Hepatic stellate cell (primary cell): Measurements from ENCODE around the gene IL18.
"Not testable (repeated sequence)": the region's sequence is repeated elsewhere in the genome, so short reads cannot be mapped to it uniquely, and the experiment has no call there.

Experiments used
- DNase-seq: peaks from one replicate; pipeline ENCODE4 v3.0.0; 2011; ENCODE audit warnings: low spot score

The IL18 gene

DNA sequence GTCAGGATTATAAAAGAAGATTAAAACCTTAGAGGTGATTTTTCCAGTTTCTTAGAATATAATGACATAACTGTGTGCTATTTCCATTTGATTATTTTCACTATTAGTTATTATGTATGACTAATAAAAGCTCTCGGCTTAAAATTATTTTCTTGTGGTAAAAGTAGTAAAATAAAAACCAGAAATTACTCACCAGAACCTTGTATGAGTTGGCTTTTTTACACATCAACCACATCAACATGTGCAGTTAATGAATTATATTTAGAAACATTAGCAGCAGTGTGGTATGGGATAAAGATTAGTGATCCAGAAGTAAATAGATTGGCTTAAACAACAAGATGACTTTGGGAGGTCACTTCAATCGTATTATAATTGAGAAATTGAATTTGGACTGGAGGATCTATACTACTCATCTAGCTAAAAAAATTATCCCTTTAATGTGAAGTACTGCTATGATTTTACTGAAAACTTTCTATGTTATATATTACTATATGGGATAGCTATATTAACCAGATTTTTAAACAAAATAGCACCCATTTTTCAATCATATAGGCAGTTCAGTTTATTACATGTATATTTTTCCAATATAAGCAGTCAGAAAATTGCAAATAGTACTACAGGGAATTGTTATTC lies 8.6 kb upstream of the IL18 start:
- peak; percentile 27 for DNase-seq

DNA sequence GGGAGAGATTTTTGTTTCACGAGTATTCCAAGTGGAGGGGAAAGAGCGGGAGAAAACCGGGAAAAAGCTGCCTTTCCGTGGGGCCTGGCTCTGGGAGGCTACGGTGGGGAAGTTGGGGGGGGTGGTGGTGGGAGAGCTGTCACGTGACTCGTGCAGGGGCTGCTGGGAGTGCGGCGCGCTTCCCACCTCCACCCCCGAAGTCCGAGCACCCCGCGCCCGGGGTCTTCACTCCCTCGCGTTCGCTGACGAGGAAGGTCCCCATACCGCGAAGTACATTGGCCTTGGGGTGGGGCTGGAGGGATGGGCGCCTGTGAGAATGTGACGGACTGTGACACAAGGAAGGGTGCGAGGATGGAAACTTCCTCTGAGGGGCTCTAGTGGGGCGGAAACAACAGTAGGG lies 3.3 kb upstream of the IL18 start, which contains the start of gene TEX12:
TSS of gene TEX12 (plus strand) at position 228 of the 400 bp plus-strand sequence. CDS start 1,897 bp downstream, outside the sequence.
- no peak for DNase-seq

DNA sequence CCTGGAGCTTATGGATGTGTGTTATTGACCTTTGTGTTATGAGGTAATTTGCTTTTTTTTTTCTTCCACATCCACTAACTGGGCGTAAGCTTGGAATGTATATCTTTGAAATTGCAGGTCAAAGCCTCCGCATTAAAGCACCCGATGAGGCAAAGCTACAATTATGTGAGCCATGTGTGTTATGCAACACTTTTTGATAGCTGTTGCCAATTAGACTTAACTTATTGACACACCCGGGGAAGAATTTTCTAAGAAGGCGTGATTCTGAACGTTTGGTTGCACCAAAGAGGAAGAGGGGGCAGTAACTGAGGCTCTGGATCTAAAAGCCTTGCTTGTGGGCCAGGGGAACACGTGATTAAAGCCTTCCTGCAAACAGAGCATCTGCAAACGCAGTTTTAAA lies 2.7 kb upstream of the IL18 start:
- DNase-seq = no peak

DNA sequence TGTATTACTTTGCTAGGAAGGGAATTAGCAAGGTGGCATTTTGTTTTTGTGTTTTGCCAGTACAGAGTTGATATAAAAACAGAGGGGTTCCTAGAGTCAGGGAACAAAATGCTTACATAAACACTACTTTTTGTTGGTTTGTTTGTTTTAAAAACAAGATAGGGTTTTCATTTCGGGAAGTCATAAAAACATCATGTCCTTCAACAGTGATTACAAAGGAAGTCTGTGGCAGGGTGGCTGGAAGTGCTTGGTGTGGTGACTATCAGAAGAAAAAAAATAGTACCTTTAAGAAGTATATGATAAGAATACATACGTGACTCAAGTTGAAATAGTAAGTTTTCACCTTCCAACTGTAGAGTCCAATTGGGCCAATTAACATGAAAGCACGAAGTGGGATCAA lies 1.2 kb upstream of the IL18 start:
- DNase-seq = no peak

DNA sequence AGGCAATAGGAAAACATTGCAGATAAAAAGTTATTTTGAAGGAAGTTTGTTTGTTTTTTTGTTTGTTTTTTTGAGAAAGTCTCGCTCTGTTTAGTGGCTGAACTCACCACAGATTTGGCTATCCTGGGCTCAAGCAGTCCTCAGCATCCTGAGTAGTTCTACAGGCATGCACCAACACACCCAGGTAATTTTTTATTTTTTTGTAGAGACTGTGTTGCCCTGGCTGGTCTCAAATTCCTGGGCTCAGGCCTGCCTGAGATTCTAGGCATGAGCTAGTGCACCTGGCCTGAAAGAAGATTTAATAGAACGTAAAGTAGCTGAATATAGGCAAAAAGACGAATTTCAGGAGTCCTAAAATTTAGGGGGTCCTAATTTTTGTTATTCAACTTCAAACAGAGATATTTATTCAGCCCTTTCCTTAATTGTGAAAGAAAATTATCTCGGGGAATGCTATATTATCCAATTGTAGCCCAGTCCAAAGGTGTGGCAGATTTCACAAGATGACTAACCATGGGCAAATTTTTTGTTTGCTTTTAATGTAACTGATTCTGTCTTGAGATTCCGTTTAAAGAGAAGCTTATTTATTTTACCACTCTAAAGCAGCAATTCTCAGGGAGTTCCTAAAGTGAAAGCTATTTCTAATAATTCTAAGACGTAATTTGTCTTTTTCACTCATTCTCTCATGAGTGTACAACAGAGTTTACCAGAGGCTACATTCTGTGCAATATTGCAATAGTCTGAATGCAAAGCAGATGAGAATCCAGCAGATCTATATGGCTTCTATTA lies 940 bp downstream of the IL18 start:
- peak; percentile 16 for DNase-seq

DNA sequence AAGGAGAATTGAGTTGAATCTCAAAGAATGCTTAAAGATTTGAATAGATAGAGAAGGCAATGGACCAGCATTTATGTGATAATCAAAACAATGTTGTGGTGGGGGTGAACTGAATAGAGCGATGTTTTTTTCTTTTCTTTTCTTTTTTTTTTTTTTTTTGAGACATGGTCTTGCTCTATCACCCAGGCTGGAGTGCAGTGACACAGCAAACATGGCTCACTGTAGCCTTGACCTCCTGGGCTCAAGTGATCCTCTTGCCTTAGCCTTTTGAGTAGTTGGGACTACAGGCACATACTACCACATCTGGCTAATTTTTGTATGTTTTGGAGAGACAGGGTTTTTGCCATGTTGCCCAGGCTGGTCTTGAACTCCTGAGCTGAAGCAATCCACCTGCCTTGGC lies 1.7 kb downstream of the IL18 start:
- not testable (repeated sequence) for DNase-seq

DNA sequence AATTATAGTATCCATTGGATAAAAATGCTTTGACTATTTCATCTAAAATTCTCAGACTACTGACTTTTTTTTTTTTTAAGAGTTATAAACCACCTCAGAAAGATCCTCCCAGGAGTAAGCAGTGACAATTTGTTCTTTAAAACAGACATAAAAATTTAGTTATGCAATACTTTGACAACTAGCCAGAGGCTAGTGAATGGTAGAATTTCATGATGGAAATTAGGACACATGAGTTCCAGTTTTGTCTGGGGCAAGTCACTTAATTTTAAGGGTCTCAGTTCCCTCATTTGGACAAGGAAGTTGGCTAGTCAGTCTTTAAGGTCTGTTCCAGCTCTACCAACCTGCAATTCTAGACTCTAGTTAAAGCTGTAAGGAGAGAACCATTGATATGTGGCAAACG lies 2.9 kb downstream of the IL18 start:
- DNase-seq = no peak

DNA sequence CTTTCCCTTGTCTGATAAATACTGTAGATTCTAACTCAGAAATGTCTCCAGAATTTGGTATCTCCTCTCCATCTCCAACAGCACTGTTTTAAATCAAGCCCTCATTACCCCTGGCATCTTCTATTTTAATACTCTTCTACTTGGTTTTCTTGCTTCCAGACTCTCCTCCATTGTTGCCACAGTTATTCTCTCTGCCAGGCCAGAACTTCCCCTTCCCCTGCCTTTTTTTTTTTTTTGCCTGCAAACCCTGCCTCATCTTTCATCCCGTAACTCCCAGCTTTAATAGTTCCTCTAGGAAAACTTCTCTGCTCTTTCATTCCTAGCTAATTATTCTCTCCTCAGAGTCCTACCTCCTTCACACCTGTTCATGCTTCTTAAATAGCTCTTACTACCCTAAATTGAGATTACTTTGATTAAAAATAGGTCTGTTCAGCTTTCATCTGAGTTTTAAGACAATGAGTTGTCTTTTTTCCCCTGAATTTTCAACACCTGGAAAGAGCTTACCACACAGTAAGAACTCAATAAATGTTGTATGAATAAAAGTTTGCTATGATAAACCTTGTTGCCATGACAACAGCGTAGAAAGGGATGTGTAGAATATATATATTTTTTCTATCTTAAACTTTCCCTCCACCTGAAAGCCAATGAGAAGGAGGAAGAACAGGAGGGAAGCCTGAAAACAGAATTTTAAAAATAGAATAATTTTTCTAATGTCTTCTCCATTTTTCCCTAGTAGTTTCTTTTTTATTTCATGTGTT lies 3.6 kb downstream of the IL18 start:
- DNase-seq = no peak

DNA sequence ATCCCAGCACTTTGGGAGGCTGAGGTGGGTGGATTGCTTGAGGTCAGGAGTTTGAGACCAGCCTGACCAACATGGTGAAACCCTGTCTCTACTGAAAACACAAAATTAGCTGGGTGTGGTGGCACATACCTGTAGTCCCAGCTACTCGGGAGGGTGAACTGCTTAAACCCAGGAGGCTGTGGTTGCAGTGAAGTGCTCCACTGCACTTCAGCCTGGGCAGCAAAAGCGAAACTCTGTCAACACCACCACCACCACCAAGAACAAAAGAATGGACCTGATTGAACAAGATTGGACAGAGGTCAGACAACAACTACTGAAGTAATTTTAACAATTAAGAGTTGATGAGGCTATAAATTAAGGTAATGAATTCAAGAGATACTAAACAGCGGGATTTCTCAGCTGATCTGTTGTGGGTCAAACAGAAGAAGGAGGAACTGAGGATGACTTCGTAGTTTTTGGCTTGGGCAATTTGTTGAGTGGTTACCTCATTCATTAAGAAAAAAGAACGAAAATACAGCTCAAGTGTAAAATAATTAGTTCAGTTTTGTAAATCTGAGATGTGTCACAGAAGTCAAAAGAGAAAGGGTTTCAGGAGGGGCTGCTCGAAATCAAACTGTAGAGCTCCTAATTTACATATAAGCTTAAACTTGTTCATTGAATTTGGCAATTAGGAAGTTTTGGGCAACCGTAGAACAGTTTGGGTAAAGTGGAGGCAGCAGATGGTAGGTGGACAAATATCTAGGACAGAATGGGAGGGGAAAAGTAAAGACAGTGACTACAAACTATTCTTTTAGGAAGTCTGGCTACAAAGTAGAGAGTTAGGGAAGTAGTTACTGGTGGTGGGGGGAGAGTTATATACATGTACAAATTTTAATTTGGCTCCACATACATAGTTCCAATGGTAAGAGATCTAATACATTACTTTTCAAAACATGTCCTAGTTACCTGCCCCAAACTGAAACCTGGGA lies 4.5 kb downstream of the IL18 start:
- DNase-seq = no peak

DNA sequence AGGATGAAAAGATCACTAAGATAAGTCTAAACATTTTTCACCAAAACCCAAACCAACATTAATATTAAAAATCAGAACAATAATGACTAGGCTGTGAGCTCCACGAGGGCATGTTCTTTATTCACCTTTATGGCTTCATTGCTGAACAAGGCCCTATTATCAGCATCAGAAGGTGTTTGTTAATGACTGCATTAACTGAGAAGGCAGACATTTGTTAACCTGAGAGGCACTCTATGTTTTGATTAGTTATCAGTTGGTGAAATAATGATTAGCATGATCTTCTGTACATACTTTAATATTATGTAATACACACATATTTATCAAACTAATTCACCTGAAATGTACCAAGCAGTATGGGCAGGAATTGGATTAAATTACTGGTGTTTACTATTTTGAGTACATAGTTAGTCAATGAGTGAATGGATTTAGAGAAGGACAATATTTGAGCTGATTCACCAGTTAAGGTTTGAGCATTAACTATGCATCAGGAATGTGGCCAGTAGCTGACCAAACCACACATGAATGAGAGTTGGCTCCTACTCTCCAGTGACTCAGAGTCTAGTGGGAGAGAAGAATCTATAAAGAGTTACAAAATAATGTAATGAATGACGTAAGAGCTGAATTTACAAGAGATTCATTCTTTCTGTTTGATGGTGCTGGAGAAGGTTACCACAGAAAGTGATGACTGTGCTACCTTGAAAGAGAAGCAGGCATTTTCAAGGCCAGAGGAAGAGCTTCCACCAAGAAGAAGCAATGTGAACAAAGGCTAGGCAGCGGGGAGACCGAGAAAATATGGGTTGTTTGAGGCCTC lies 6.7 kb downstream of the IL18 start:
- peak; percentile 89 for DNase-seq

DNA sequence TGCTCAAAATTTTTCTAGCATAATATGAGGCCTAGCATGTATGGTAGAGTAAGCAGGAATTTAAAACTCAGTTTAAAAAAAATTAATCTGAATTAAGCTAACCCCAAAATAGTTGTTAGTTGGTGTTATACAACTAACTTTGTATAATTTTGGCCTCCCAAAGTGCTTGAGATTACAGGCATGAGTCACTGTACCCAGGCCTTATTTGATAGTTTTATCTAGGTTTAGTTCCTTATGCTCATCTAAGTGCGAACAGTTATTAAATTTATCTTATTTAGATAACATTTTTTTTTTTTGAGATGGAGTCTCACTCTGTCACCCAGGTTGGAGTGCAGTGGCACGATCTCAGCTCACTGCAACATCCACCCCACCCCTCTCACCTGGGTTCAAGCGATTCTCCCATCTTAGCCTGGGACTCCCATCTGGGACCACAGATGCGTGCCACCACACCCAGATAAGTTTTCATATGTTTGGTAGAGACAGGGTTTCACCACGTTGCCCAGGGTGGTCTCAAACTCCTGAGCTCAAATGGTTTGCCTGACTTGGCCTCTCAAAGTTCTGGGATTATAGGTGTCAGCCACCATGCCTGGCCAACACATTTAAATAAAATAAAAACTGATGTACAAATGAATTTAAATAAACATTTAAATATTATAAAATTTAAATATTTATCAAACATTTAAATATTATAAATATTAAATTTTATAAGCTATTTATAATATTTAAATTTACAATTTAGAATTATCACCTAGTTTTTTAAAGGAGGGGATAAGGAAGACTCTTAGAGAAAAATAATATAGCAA lies 7.5 kb downstream of the IL18 start:
- no peak for DNase-seq

DNA sequence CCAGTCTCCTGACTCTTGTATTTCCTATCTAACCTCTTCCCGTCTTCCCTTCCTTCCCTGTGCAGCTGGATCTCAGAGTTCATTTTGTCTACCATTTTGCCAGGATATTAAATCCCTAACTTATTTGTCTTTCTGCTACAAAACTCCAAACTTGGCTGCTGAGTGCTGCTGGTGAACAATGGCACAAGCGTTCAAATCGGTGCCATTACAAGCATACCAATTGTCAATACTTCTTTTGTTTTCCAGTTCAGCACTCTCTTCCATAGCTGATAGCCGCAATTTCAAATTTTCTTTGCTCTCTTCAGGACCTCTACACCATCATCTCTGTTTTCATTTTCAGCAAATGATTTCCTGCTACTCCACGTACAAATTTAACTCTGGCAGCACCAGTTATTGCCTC lies 13.4 kb downstream of the IL18 start:
- no peak for DNase-seq

DNA sequence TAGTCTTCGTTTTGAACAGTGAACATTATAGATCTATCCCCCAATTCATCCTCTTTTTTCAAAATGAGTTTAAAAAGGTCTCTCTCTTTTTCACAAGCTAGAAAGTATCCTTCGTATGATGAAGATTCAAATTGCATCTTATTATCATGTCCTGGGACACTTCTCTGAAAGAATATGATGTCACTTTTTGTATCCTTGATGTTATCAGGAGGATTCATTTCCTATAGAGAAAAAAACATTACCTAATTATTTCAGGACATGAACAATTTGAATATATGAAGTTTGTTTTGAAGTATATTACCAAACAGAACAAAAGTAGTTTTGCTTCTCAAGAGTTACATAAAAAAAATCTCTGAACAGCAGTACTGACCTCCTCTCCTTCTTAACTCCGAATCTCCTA lies 20.3 kb downstream of the IL18 start:
- DNase-seq = no peak

DNA sequence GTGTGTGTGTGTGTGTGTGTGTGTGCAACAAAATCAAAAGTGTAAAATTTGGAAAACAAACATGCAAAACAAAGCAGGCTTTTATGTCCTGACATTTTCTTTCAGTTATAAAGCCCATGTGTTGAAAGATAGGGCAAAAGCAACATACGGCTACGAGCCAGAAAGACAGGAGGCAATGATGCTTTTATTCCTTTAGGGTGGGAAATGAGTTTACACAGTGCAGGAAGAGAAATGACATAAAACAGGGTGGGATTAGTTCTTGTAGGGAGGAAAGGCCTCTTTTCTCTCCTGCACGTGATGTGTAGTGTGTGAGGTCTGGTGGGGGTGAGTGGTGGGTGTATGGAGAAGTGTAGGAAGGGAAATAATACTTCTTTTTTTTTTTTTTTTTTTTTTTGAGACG lies 29.4 kb downstream of the IL18 start:
- no peak for DNase-seq

DNA sequence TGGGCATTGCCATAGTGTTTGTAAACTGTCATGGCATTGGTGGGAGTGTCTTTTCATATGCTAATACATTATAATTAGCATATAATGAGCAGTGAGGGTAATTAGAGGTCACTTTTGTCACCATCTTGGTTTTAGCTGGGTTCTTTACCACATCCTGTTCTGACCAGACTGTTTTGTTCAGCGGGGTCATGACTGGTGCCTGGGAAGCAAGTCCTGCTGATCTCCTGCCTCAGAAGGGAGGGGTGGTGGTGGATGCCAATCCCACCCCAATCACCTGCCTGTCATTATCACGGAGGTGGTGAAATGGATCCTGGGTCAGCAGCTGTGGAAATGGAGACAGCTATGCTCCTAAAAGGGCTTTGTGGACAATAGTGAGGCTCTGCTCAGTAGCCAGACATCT lies 31.2 kb downstream of the IL18 start:
- DNase-seq = no peak

DNA sequence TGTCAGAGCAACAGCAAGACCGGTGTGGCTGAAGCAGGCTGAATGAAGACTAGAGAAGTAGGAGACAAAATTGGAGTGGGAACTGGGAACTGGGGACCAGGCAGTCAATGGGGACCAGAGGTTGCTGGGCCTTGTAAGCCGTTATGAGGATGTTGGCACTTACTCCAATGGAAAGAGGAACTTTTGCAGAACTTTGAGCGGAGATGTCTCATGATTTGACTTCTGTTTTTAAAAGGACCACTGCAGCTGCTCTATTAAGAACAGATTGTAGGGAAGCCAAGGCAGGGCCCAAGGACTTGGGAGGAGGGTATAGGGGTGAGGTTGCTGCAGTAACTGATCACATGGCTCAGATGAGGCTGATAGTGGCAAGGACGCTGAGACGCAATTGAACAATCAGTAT lies 34.2 kb downstream of the IL18 start:
- no peak for DNase-seq

DNA sequence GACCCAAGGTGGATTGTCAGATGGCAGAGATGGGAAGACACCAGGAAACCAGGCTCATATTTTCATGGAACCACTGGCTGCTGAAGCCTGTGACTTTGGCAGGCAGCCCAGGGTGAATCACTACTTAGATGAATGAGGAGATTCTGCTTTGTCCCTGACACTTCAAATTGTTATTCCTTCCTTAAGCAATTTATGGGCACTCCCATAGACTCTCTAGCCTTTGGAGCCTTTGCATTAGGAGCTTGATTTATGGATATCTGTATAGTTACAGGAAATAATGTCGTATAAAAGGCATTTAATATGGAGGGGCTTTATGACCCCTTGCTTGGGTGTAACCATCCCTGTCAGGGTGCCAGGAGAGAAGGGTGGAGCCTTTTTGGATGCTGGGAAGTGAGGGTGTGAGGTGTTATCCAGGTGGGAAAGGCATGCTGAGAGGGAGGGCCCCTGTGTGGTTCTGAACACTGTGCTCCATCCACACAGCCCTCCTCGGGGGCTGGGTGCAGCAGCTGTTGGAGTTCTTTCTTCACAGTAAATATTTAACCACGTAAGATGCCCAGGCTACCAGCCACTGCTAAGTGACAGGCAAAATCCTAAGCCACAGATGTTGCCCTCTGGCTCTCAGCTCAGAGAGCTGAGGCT lies 35.3 kb downstream of the IL18 start:
- peak; percentile 73 for DNase-seq

DNA sequence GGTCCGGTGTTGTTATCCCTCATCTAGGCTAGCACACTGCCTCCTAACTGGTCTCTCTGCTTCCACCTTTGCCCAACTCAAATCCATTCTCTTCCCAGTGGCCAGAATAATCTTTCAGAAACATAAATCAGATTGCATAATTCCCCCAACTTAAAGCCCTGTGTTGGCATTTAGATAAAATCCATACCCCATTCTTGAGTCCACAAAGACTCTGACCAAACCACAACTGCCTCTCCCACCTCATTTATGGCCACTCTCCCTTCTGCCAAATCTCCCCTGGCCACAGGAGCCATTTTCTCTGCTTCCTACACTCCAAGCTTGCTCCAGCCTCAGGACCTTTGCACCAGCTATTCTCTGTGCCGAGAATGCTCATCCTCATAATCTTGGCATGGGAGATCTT lies 36.8 kb downstream of the IL18 start:
- no peak for DNase-seq

DNA sequence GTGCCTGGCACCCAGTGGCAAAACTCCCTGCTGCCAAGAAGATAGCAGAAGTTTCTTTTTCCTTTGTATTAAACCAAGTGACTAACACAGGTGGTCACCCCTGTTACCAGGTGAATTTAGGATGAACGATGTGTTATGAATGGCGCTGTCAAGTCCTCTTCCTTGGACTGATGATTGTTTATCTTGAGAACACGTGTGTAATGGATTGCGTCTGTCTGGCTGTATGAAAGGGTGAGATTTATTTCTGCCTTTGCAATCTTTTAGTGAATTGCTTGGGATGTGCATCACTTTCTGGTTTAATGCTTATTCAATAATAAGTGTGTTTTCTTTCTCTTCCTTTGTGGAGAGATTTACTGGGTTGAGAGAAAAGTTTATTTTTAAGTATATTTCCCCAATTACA lies 40.8 kb downstream of the IL18 start:
- DNase-seq = no peak
